Neuron (in vitro differentiated cells): ENCODE results near the gene ASS1.

Experiments used
- H2AFZ ChIP-seq: one replicate; pipeline ENCODE4 v1.6.1; 2013; ENCODE audit warnings: low read depth, mild to moderate bottlenecking, inconsistent platforms, low read length, moderate library complexity
- H3K27me3 ChIP-seq: one replicate; pipeline ENCODE4 v1.6.1; 2013; ENCODE audit warnings: low read length; ENCODE audit not compliant: insufficient read depth
- H3K36me3 ChIP-seq: one replicate; pipeline ENCODE4 v1.6.1; 2013; ENCODE audit warnings: low read length; ENCODE audit not compliant: insufficient read depth
- H3K4me1 ChIP-seq: one replicate; pipeline ENCODE4 v1.6.1; 2013; ENCODE audit warnings: low read length; ENCODE audit not compliant: insufficient read depth
- H3K4me3 ChIP-seq: 2 replicates; pipeline ENCODE4 v1.5.1; 2013; ENCODE audit warnings: mild to moderate bottlenecking, low read length, moderate library complexity
- H3K9me3 ChIP-seq: one replicate; pipeline ENCODE4 v1.6.1; 2013; ENCODE audit warnings: low read length

The ASS1 gene

DNA sequence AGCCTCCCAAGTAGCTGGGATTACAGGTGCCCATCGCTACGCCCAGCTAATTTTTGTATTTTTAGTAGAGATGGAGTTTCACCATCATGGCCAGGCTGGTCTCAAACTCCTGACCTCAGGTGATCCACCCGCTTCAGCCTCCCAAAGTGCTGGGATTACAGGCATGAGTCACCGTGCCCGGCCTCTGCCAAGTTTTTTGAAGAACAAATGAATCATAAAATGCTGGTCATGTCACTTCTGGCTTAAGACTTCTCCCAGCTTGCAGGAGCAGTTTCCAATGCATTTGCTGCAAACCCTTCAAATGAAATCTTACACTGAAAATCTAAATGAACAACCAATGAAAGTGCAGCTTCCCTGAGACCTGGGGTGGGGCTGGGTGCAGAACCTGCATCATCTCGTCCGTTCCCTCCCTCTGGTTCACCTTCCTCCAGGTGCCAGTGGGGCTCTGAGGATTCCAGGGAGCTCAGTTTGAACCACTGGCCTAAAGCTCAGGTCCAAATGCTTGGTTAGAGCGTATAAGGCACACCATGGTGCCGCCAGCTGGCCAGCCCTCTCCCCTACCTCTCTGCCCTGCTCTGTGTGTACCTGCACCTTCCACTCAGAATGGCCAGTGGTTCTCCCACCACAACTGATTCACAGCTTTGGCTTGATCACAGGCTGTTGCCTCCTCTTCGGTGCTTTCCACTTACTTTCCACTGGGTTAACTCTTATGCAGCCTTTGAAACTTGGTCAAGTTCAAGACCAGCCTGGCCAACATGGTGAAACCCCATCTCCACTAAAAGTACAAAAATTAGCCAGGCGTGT, 94.9 kb downstream of the ASS1 start:
- Histone ChIP-seq H3K36me3 (no peaks in the 10 kb centered on the region), H3K27me3 (peaks cover 36% of the 10 kb centered on the region), H3K4me3 (no peak overlapping the region), H2AFZ (no peak overlapping the region), H3K4me1 (peaks cover 17% of the 10 kb centered on the region), H3K9me3 (no peaks in the 10 kb centered on the region)

DNA sequence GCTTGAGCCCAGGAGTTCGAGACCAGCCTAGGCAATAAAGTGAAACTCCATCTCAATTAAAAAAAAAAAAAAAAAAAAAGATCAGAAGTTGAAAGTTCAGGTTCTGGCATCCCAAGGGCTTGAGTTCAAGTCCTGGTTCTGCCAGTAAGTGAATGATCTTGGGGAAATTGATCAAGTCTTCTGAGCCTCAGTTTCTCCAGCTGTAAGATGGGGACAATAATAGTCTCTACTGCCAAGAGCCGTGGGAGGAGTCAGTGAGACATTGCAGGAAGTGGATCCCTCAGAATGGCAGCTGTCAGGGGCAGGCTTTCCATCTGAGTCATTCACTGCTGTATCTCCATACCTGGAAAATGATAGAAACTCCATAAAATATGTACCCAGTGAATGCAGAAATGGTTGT, 96.8 kb downstream of the ASS1 start:
- H3K36me3 ChIP-seq = no peaks in the 10 kb centered on the region
- no peak overlapping the region for H3K4me3 ChIP-seq

DNA sequence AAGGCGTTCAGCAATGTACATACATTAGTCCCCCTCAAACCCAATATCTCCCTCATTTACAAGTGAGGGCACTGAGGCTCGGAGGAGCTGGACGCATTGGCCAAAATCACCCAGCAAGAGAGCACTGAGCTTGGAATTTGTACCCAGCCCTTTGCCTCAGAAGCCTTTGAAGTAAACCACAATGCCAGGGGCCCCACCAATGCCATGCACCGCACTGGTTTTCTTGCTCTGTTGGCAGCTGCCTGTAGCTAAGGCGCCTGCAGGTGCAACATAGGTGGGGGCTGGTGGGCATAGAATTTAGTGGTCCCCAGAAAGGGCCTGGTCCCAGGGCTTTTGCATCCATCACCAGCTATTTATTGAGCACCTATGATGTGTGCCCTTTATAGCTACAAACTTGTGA, 97.3 kb downstream of the ASS1 start:
- H3K9me3 ChIP-seq = no peaks in the 10 kb centered on the region
- peaks cover 9% of the 10 kb centered on the region for H3K4me1 ChIP-seq
- H3K27me3 ChIP-seq = peaks cover 29% of the 10 kb centered on the region
- no peak overlapping the region for H3K4me3 ChIP-seq
- no peak overlapping the region for H2AFZ ChIP-seq
- H3K36me3 ChIP-seq = no peaks in the 10 kb centered on the region

More for the DNA sequence above, 96.8 kb downstream of the ASS1 start:
- Histone ChIP-seq H3K9me3 (no peaks in the 10 kb centered on the region), H2AFZ (no peak overlapping the region), H3K27me3 (peaks cover 34% of the 10 kb centered on the region), H3K4me1 (peaks cover 9% of the 10 kb centered on the region)

DNA sequence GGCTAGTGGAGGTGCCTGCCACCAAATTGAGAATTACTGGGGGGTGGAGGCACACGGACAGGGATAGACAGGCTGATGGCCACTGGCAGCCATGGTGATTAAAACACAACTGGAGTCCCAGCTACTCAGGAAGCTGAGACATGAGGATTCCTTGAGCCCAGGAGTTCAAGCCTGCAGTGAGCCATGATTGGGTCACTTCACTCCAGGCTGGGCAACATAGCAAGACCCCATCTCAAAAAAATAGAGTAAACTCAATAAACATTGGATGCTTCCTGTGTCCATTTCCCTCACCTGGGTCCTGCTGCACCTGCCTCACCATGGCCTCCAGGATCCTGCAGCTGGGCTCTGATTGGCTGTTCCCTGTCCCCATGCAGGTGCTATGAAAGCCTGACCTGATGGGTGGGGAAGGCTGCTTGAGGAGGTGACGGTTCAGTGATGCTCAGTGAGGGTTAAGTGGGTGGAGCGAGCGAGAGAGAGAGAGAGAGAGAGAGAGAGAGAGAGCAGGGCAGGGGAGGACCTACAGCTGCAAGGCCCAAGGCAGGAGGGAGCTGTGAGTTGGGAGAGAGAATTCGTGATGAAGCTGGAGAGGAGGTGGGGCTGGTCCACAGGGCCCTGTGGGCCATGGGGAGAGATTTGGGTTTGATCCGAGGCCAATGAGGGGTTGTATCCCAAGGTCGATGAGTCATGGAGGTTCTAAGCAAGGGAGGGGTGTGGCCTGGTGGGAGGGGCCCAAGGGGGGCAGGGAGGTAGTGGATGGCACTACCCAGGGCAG, 97.9 kb downstream of the ASS1 start:
- Histone ChIP-seq H3K4me3 (no peak overlapping the region), H2AFZ (no peak overlapping the region), H3K9me3 (no peaks in the 10 kb centered on the region), H3K36me3 (no peaks in the 10 kb centered on the region), H3K27me3 (peaks cover 23% of the 10 kb centered on the region), H3K4me1 (peaks cover 9% of the 10 kb centered on the region)

DNA sequence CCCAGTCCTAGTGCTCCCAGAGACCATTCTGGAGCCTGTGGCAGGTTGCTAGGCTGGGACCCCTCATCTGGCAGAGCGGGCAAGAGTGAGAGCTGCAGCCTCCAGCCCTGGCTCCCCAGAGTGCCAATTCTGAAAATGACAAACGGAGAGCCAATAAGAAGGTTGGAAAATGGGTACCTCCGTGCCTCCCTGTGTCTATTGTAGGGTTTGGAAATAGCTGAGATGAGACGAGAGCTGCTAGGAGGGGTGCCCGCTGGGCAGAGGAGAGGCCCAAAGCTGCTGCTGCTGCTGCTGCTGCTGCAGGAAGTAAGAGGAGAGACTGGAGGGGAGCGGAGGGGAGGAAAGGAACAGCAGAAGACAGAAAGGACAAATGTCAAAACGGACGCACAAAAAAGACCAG, 98.6 kb downstream of the ASS1 start:
- Histone ChIP-seq H2AFZ (no peak overlapping the region), H3K4me3 (no peak overlapping the region), H3K27me3 (peaks cover 19% of the 10 kb centered on the region), H3K9me3 (no peaks in the 10 kb centered on the region), H3K36me3 (no peaks in the 10 kb centered on the region), H3K4me1 (peaks cover 9% of the 10 kb centered on the region)

DNA sequence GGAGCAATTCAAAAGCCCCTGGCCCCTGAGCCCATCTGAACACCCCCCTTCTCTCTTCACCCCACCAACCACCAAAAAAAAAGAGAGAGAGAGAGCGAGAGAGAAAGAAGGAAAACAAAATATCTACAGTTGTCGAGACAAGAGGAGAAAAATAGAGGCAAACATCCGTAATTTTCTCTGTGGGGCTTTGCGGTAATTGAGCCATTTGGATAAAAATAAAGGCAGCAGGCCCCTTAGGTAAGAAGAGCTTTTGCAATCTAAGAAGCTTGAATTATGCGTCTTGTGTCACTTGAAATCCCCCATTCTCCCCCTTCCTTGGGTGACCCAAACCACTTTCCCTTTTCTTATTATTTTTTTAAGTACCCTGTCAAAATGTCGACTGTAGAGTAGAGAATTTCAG, 99.1 kb downstream of the ASS1 start:
- H3K4me3 ChIP-seq = no peak overlapping the region
- H2AFZ ChIP-seq = no peak overlapping the region
- no peaks in the 10 kb centered on the region for H3K36me3 ChIP-seq
- H3K4me1 ChIP-seq = peaks cover 9% of the 10 kb centered on the region
- H3K9me3 ChIP-seq = no peaks in the 10 kb centered on the region
- H3K27me3 ChIP-seq = peaks cover 14% of the 10 kb centered on the region

DNA sequence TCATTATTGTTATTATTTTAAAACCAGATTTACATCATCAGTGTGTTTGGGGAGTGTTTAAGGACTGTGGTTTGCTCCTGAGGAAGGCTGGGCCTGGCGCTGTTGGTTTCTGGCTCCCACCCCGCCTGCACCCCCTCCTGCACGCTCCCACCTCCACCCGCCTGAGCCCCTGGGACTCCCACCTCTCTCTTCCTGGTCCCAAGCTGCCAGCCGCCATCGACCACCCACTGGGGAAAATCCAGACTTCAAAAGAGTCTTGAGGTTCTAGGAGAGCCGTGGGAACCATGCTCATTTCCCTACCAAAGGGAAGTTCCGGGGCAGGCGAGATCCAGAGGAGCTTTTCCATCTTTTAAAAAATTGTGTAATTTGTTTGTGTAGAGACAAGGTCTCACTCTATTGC, 99.6 kb downstream of the ASS1 start:
- H3K27me3 ChIP-seq = peaks cover 12% of the 10 kb centered on the region
- no peaks in the 10 kb centered on the region for H3K36me3 ChIP-seq
- H3K9me3 ChIP-seq = peaks cover 2% of the 10 kb centered on the region
- H2AFZ ChIP-seq = no peak overlapping the region
- no peak overlapping the region for H3K4me3 ChIP-seq
- peaks cover 9% of the 10 kb centered on the region for H3K4me1 ChIP-seq

DNA sequence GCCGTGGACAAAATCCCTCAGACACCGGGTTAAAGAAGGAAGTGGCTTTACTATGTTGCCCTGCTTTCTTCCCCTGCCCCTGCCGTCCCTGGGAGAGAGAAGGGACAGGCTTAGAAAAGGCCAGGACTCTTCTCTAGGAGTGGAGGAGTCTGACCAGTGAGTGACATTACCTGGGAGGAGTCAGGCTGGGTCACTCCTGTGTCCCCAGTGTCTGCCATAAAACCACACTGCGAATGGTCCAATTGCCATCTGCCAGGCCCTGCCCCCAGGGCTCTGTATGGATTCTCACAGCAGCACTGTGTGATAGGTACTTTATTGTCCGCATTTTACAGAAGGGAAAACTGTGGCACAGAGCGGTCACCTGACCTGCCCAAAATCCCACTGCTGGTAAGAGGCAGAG, 103.3 kb downstream of the ASS1 start:
- Histone ChIP-seq H3K4me1 (peaks cover 9% of the 10 kb centered on the region), H3K4me3 (no peak overlapping the region), H2AFZ (no peak overlapping the region), H3K36me3 (no peaks in the 10 kb centered on the region), H3K27me3 (no peaks in the 10 kb centered on the region), H3K9me3 (peaks cover 4% of the 10 kb centered on the region)

DNA sequence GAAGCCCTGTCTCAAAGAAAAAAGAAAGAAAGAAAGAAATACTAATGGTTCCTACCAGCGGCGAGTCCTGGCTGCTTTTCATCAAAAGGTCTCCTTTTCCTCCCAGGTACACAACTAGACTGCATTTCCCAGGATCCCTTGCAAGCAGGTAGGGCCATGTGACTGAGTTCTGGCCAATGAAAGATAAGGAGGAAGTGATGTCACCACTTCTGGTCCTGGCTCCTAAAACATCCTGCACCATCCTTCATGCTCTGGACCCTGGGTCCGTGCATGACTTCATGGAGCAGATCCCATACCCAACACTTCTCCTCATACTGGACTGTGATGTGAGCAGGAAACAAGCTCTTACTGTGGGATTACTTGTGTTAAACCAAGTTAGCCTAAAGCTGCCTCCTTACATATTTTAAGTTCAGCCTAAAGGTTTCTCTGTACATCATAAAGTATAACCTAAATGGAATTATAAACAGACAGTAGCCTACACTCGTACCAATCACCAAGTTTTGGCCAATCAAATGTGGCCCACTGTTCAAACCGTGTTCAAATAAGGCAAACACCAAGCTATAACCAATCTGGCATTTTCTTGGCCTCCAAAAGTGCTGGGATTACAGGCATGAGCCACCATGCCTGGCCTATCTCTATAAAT, 104.5 kb downstream of the ASS1 start:
- H3K9me3 ChIP-seq = peaks cover 4% of the 10 kb centered on the region
- H2AFZ ChIP-seq = no peak overlapping the region
- H3K27me3 ChIP-seq = no peaks in the 10 kb centered on the region
- peaks cover under 1% of the 10 kb centered on the region for H3K4me1 ChIP-seq
- H3K36me3 ChIP-seq = no peaks in the 10 kb centered on the region
- H3K4me3 ChIP-seq = no peak overlapping the region
